A673 (cell line): Measurements from ENCODE around the gene DLG2.

ENCODE experiments used
- EZH2 ChIP-seq: fragments of 200-600 bp; sonication (generic); IDR thresholded peaks from 2 replicates; pipeline ENCODE4 v1.6.1; 2017; ENCODE audit warnings: borderline replicate concordance, low read depth, mild to moderate bottlenecking, mixed read lengths, antibody characterized with exemption, low read length; ENCODE audit not compliant: poor library complexity, severe bottlenecking
- TF ChIP-seq, protein P1 (sequence below): fragments of 300-800, 200-600 bp; sonication (generic); conservative IDR thresholded peaks from 2 replicates; pipeline ENCODE4 v1.5.1; 2017; ENCODE audit warnings: low read depth, mild to moderate bottlenecking, antibody characterized with exemption, low read length, moderate library complexity, mixed read lengths

DNA sequence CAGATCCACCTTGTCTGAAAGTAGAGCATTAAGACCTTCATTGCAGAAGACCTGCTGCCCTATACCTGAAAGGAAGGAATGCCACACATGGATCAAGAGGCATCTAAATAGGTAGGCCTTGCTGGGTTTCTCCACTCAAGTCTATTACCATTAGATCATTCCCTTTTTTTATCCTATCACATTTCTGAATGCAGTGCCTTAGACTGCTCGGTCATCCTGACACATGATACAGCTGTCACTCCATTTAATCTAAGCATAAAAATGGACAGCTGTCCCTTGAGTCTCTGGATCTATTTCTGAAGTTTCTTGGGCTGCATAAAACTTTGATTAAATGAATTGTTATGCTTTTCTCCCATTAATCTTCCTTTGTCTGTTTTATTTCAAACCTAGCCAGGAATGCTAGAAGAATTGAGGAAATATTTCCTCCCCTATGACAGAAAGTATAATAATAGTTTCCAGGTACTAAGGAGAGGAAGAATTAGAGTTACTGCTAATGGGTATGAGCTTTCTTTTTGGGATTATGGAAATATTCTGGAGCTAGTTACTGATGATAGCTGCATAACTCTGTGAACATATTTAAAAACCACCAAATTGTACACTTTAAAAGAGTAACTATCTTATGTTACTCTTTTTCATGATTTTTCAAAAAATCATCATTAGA, 88.0 kb downstream of the DLG2 start:
- TF ChIP-seq, protein P1, sequence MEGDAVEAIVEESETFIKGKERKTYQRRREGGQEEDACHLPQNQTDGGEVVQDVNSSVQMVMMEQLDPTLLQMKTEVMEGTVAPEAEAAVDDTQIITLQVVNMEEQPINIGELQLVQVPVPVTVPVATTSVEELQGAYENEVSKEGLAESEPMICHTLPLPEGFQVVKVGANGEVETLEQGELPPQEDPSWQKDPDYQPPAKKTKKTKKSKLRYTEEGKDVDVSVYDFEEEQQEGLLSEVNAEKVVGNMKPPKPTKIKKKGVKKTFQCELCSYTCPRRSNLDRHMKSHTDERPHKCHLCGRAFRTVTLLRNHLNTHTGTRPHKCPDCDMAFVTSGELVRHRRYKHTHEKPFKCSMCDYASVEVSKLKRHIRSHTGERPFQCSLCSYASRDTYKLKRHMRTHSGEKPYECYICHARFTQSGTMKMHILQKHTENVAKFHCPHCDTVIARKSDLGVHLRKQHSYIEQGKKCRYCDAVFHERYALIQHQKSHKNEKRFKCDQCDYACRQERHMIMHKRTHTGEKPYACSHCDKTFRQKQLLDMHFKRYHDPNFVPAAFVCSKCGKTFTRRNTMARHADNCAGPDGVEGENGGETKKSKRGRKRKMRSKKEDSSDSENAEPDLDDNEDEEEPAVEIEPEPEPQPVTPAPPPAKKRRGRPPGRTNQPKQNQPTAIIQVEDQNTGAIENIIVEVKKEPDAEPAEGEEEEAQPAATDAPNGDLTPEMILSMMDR = no peak
- no peak for TF ChIP-seq EZH2
